ENCODE results near the gene SLAIN1.

- TF ChIP-seq TAF1 (IDR thresholded peaks at IDR 0.05; ENCODE audit: low read depth, low read length) (no peak), POLR2A (IDR thresholded peaks at IDR 0.05; ENCODE audit: low read depth, low read length) (no peak), POLR2AphosphoS5 (IDR thresholded peaks at IDR 0.05; ENCODE audit: low read depth, low read length) (no peak), POU2F2 (IDR thresholded peaks at IDR 0.05; ENCODE audit: low read depth, low read length) (no peak)
These were observed 9.7 kb upstream of the SLAIN1 start for GRCh38 chr13:77687799-77688198.

Measured in GM12891 (cell line).